ENCODE results near the gene PRKCB.

- TF ChIP-seq POLR2A (IDR thresholded peaks at IDR 0.05; ENCODE audit: low read length): no peak
- TF ChIP-seq GATA1 (IDR thresholded peaks at IDR 0.05; ENCODE audit: low read depth, low read length): no peak
Measured at GRCh38 chr16:24214992-24215391, 379.2 kb downstream of the PRKCB start.
